ENCODE data around the gene L1TD1.

DNA sequence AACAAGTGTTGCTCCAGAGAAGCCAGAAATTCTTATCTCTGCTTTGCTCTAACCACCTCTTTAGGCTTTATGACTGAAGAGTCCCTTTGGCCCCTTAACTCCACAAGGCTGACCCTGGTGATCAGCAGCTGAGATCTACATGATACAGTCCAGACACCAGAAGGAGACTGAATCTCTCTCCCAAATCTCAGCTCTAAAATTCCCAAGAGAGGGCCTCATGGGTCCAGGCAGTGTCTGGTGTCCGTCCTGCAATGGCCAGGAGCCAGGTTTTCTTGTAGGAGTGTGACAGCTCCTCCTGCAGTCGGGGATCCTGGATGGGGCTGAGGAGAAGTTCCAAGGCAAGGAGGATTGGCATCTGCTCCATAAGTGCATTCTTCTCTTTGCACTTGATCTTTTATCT lies 35.3 kb downstream of the L1TD1 start:
- no peak for TF ChIP-seq EZH2 (IDR thresholded peaks at IDR 0.05; ENCODE audit: borderline replicate concordance, low read length)
- TF ChIP-seq, protein P1, sequence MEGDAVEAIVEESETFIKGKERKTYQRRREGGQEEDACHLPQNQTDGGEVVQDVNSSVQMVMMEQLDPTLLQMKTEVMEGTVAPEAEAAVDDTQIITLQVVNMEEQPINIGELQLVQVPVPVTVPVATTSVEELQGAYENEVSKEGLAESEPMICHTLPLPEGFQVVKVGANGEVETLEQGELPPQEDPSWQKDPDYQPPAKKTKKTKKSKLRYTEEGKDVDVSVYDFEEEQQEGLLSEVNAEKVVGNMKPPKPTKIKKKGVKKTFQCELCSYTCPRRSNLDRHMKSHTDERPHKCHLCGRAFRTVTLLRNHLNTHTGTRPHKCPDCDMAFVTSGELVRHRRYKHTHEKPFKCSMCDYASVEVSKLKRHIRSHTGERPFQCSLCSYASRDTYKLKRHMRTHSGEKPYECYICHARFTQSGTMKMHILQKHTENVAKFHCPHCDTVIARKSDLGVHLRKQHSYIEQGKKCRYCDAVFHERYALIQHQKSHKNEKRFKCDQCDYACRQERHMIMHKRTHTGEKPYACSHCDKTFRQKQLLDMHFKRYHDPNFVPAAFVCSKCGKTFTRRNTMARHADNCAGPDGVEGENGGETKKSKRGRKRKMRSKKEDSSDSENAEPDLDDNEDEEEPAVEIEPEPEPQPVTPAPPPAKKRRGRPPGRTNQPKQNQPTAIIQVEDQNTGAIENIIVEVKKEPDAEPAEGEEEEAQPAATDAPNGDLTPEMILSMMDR (IDR thresholded peaks at IDR 0.05; ENCODE audit: low read length), result no peak

All from OCI-LY1 (cell line).